HEK293 (cell line): ENCODE measurements around the gene HOXA3.
A peak's percentile ranks its signal among the peaks of the same experiment; 100 is the strongest.

Experiments
- BCL11B ChIP-seq: fragments of 450-650 bp; formaldehyde crosslinking; IDR thresholded peaks from 2 replicates; pipeline ENCODE4 v1.5.1; 2016; ENCODE audit warnings: low read depth, missing biosample characterization, missing genetic modification characterization
- GLI2 ChIP-seq: fragments of 450-650 bp; formaldehyde crosslinking; IDR thresholded peaks from 2 replicates; pipeline ENCODE4; 2017; ENCODE audit warnings: missing biosample characterization, missing genetic modification characterization, low read depth, borderline replicate concordance
- GLIS2 ChIP-seq: fragments of 450-650 bp; formaldehyde crosslinking; IDR thresholded peaks from 2 replicates; pipeline ENCODE4 v1.5.1; 2016; ENCODE audit warnings: missing biosample characterization, missing genetic modification characterization
- KLF8 ChIP-seq: fragments of 450-650 bp; formaldehyde crosslinking; IDR thresholded peaks from 2 replicates; pipeline ENCODE4 v1.5.1; 2016; ENCODE audit warnings: missing biosample characterization, missing genetic modification characterization
- PRDM10 ChIP-seq: fragments of 450-650 bp; formaldehyde crosslinking; IDR thresholded peaks from 2 replicates; pipeline ENCODE4 v1.5.1; 2016; ENCODE audit warnings: missing biosample characterization, missing genetic modification characterization
- PRDM2 ChIP-seq: fragments of 450-650 bp; formaldehyde crosslinking; IDR thresholded peaks from 2 replicates; pipeline ENCODE4 v1.5.1; 2016; ENCODE audit warnings: missing biosample characterization, missing genetic modification characterization, borderline replicate concordance
- PRDM4 ChIP-seq: fragments of 450-650 bp; formaldehyde crosslinking; IDR thresholded peaks from 2 replicates; pipeline ENCODE4 v1.5.1; 2017; ENCODE audit warnings: missing biosample characterization, missing genetic modification characterization
- ZBTB44 ChIP-seq: fragments of 450-650 bp; IDR thresholded peaks from 2 replicates; pipeline ENCODE4 v1.5.1; 2018; ENCODE audit warnings: missing biosample characterization, mild to moderate bottlenecking, missing genetic modification characterization
- ZEB2 ChIP-seq: fragments of 450-650 bp; formaldehyde crosslinking; IDR thresholded peaks from 2 replicates; pipeline ENCODE4 v1.5.1; 2016; ENCODE audit warnings: missing biosample characterization, missing genetic modification characterization
- ZFP37 ChIP-seq: fragments of 450-650 bp; formaldehyde crosslinking; IDR thresholded peaks from 2 replicates; pipeline ENCODE4 v1.5.1; 2016; ENCODE audit warnings: missing biosample characterization, missing genetic modification characterization
- ZFP41 ChIP-seq: fragments of 450-650 bp; formaldehyde crosslinking; IDR thresholded peaks from 2 replicates; pipeline ENCODE4 v1.5.1; 2016; ENCODE audit warnings: missing biosample characterization, missing genetic modification characterization, borderline replicate concordance
- ZIC2 ChIP-seq: fragments of 450-650 bp; formaldehyde crosslinking; IDR thresholded peaks from 2 replicates; pipeline ENCODE4 v1.5.1; 2016; ENCODE audit warnings: missing biosample characterization, missing genetic modification characterization
- ZNF10 ChIP-seq: fragments of 450-650 bp; formaldehyde crosslinking; IDR thresholded peaks from 2 replicates; pipeline ENCODE4 v1.5.1; 2017; ENCODE audit warnings: missing biosample characterization, missing genetic modification characterization
- ZNF121 ChIP-seq: fragments of 450-650 bp; formaldehyde crosslinking; IDR thresholded peaks from 2 replicates; pipeline ENCODE4 v1.5.1; 2016; ENCODE audit warnings: missing biosample characterization, missing genetic modification characterization
- ZNF16 ChIP-seq: fragments of 450-650 bp; formaldehyde crosslinking; IDR thresholded peaks from 2 replicates; pipeline ENCODE4 v1.5.1; 2016; ENCODE audit warnings: low read depth, missing biosample characterization, missing genetic modification characterization
- ZNF169 ChIP-seq: fragments of 450-650 bp; formaldehyde crosslinking; IDR thresholded peaks from 2 replicates; pipeline ENCODE4 v1.5.1; 2016; ENCODE audit warnings: missing biosample characterization, missing genetic modification characterization
- ZNF214 ChIP-seq: fragments of 450-650 bp; formaldehyde crosslinking; IDR thresholded peaks from 2 replicates; pipeline ENCODE4 v1.5.1; 2017; ENCODE audit warnings: missing biosample characterization, mild to moderate bottlenecking, missing genetic modification characterization, borderline replicate concordance
- ZNF366 ChIP-seq: fragments of 450-650 bp; formaldehyde crosslinking; conservative IDR thresholded peaks from 2 replicates; pipeline ENCODE4 v1.5.1; 2016; ENCODE audit warnings: missing biosample characterization, missing genetic modification characterization
- ZNF37A ChIP-seq: fragments of 450-650 bp; IDR thresholded peaks from 2 replicates; pipeline ENCODE4 v1.5.1; 2018; ENCODE audit warnings: missing biosample characterization, missing genetic modification characterization
- ZNF558 ChIP-seq: fragments of 450-650 bp; formaldehyde crosslinking; IDR thresholded peaks from 2 replicates; pipeline ENCODE4 v1.5.1; 2016; ENCODE audit warnings: missing biosample characterization, missing genetic modification characterization
- ZNF580 ChIP-seq: fragments of 450-650 bp; formaldehyde crosslinking; IDR thresholded peaks from 2 replicates; pipeline ENCODE4 v1.5.1; 2016; ENCODE audit warnings: missing biosample characterization, missing genetic modification characterization
- ZNF585B ChIP-seq: fragments of 450-650 bp; formaldehyde crosslinking; IDR thresholded peaks from 2 replicates; pipeline ENCODE4 v1.5.1; 2016; ENCODE audit warnings: missing biosample characterization, missing genetic modification characterization
- ZNF843 ChIP-seq: fragments of 450-650 bp; formaldehyde crosslinking; IDR thresholded peaks from 2 replicates; pipeline ENCODE4 v1.5.1; 2016; ENCODE audit warnings: missing biosample characterization, missing genetic modification characterization
- ZSCAN18 ChIP-seq: fragments of 450-650 bp; formaldehyde crosslinking; IDR thresholded peaks from 2 replicates; pipeline ENCODE4 v1.5.1; 2016; ENCODE audit warnings: missing biosample characterization, missing genetic modification characterization

HOXA3 gene

GRCh38 chr7:27113991-27114769 is 38.2 kb downstream of the HOXA3 start (continued):
- TF ChIP-seq KLF8 (peak; percentile 58; the same call in 1 of the 2 replicates), PRDM10 (tag by site-specific recombination) (peak; percentile 73), PRDM4 (tag by site-specific recombination) (peak; percentile 97), ZNF16 (tag by site-specific recombination) (no peak), PRDM2 (tag by site-specific recombination) (no peak), ZFP41 (tag by site-specific recombination) (no peak), ZEB2 (tag by site-specific recombination) (0 out of 2 replicates have a peak, but pooled peaks have one; percentile 16), ZNF37A (no peak), ZSCAN18 (tag by site-specific recombination) (no peak), ZNF558 (tag by site-specific recombination) (no peak), ZNF169 (tag by site-specific recombination) (no peak), ZNF366 (no peak), ZNF585B (tag by site-specific recombination) (no peak), ZNF10 (tag by site-specific recombination) (no peak), GLIS2 (tag by site-specific recombination) (peak; percentile 52), ZIC2 (tag by site-specific recombination) (no peak), BCL11B (tag by site-specific recombination) (no peak), ZFP37 (no peak), ZBTB44 (tag by site-specific recombination) (no peak), ZNF843 (tag by site-specific recombination) (no peak), GLI2 (tag by site-specific recombination) (no peak), ZNF580 (tag by site-specific recombination) (no peak), ZNF214 (tag by site-specific recombination) (no peak), ZNF121 (tag by site-specific recombination) (no peak)
